Fibroblast of lung (primary cell): ENCODE results near the gene WDR59.

ENCODE experiments used
- EZH2 ChIP-seq: IDR thresholded peaks from 2 replicates; pipeline ENCODE4 v1.5.1; 2012; ENCODE audit warnings: low read length, control low read depth, mild to moderate bottlenecking; ENCODE audit errors: missing control alignments
- TF ChIP-seq, protein P1 (sequence below), 2 donors: IDR thresholded peaks in 1 of 2; conservative IDR thresholded peaks in 1 of 2; 1 replicate in 1 of 2; 2 replicates in 1 of 2; pipeline ENCODE4 v1.5.1; 2011 to 2012; ENCODE audit warnings: low read length in 2 of 2, control low read depth in 1 of 2, inconsistent platforms in 1 of 2, low read depth in 1 of 2, mild to moderate bottlenecking in 1 of 2

DNA sequence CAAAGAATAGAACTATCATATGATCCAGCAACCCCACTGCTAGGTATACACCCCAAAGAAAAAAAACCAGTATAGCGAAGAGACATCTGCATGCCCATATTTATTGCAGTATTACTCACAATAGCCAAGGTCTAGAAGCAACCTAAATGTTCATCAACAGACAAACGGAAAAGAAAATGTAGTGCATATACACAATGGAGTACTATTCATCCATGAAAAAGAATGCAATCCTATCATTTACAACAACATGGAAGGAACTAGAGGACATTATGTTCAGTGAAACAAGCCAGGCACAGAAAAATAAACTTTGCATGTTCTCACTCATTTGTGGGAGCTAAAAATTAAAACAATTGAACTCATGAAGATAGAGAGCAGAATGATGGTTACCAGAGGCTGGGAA lies 55.3 kb downstream of the WDR59 start:
- TF ChIP-seq, protein P1, sequence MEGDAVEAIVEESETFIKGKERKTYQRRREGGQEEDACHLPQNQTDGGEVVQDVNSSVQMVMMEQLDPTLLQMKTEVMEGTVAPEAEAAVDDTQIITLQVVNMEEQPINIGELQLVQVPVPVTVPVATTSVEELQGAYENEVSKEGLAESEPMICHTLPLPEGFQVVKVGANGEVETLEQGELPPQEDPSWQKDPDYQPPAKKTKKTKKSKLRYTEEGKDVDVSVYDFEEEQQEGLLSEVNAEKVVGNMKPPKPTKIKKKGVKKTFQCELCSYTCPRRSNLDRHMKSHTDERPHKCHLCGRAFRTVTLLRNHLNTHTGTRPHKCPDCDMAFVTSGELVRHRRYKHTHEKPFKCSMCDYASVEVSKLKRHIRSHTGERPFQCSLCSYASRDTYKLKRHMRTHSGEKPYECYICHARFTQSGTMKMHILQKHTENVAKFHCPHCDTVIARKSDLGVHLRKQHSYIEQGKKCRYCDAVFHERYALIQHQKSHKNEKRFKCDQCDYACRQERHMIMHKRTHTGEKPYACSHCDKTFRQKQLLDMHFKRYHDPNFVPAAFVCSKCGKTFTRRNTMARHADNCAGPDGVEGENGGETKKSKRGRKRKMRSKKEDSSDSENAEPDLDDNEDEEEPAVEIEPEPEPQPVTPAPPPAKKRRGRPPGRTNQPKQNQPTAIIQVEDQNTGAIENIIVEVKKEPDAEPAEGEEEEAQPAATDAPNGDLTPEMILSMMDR (conservative IDR thresholded peaks at IDR 0.05 in 1 of 2, IDR thresholded peaks at IDR 0.05 in 1 of 2; ENCODE audit: low read depth in 1 of 2, low read length in 2 of 2), result no peak
- TF ChIP-seq EZH2, result no peak
